Karpas-422 (cell line): ENCODE results near the gene PPIB. TPM values are rescaled to one million over a fixed set of nuclear protein-coding genes. Genes with fewer than 3 reads are reported as not detected.
A peak's percentile ranks its signal among the peaks of the same experiment; 100 is the strongest.

Source experiments
- DNase-seq: peaks from one replicate; pipeline ENCODE4 v3.0.0-alpha.2; 2015
- H2AFZ ChIP-seq: fragments of 200-600 bp; sonication (generic); 2 replicates; pipeline ENCODE4 v1.6.1; 2014; ENCODE audit warnings: antibody characterized with exemption, low read length, mixed read lengths
- H3K27ac ChIP-seq: fragments of 200-600 bp; sonication (generic); 2 replicates; pipeline ENCODE4 v1.5.1; 2014; ENCODE audit warnings: mild to moderate bottlenecking, low read length, moderate library complexity
- H3K27me3 ChIP-seq: fragments of 200-600 bp; sonication (generic); 2 replicates; pipeline ENCODE4 v1.6.1; 2014; ENCODE audit warnings: low read length, mixed read lengths
- H3K36me3 ChIP-seq: fragments of 200-600 bp; sonication (generic); 2 replicates; pipeline ENCODE4 v1.6.1; 2014; ENCODE audit warnings: low read length, mixed read lengths; ENCODE audit not compliant: insufficient read depth
- H3K4me1 ChIP-seq: fragments of 200-600 bp; sonication (generic); 2 replicates; pipeline ENCODE4 v1.6.1; 2014; ENCODE audit warnings: mild to moderate bottlenecking, low read length, mixed read lengths
- H3K4me2 ChIP-seq: fragments of 200-600 bp; sonication (generic); 2 replicates; pipeline ENCODE4 v1.6.1; 2014; ENCODE audit warnings: low read length, low read depth, mild to moderate bottlenecking; ENCODE audit not compliant: poor library complexity, severe bottlenecking
- H3K4me3 ChIP-seq: fragments of 200-600 bp; sonication (generic); 2 replicates; pipeline ENCODE4 v1.5.1; 2014; ENCODE audit warnings: mild to moderate bottlenecking, antibody characterized with exemption, low read length, mixed read lengths
- H3K79me2 ChIP-seq: fragments of 200-600 bp; sonication (generic); 2 replicates; pipeline ENCODE4 v1.6.1; 2014; ENCODE audit warnings: mild to moderate bottlenecking, low read length, mixed read lengths
- H3K9ac ChIP-seq: fragments of 200-600 bp; sonication (generic); 2 replicates; pipeline ENCODE4 v1.6.0; 2014; ENCODE audit warnings: low read length
- H3K9me2 ChIP-seq: fragments of 200-600 bp; sonication (generic), shearing (Covaris generic); replicated peaks from 2 replicates; pipeline ENCODE4 v1.6.0; 2014; ENCODE audit warnings: mild to moderate bottlenecking, low read length, moderate library complexity; ENCODE audit not compliant: insufficient read depth
- H3K9me3 ChIP-seq: fragments of 300-700, 200-600 bp; sonication (generic); 2 replicates; pipeline ENCODE4 v1.6.1; 2014; ENCODE audit warnings: low read length, mixed read lengths
- H4K20me1 ChIP-seq: fragments of 200-600 bp; sonication (generic); 2 replicates; pipeline ENCODE4 v1.6.1; 2014; ENCODE audit warnings: mild to moderate bottlenecking, antibody characterized with exemption, low read length, low read depth; ENCODE audit not compliant: insufficient read depth
- total RNA-seq: library from RNA; depleted of rRNA; stranded (reverse); fragments of >200 nt; shearing (Covaris generic); gene quantifications from 2 replicates; pipeline ENCODE4 v1.2.3, GENCODE V29; 2014; ENCODE audit warnings: low replicate concordance

The PPIB gene
- total RNA-seq, 1 experiment from 2014 or later: 165 TPM

DNA sequence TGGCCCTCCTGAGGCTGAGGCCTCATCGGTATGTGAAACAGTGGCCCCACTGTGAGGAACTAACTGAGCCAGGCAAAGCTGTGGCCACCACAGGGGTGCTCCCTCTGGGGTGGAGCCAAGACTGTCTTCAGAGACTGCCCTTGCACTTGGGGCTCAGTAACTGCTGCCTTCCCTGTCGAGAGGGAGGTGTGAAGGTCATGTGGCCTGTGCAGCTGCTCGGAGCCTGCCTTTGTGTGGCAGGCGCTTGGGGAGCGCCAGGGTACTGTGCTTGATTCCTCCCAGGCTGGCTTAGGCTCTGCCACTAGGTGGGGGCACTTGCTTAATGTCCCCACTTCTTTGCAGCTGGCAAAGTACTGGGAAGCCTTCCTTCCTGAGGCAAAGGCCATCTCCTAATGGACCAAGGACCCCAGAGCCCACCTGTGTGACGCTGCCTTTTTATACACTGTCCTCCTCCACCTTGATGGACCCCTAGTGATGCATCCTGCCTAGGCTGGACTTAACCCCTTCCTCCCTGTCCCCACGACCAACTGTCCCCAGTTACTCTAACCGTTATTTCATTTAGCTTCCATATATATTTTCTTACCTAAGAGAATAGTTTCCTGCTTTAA lies 25.5 kb downstream of the PPIB start:
- H3K27me3 ChIP-seq: no peaks in the 10 kb centered on the region
- H3K9me2 ChIP-seq: no peaks in the 10 kb centered on the region
- peak; percentile 60 for DNase-seq
- H3K9ac ChIP-seq: no peak overlapping the region
- peaks cover 6% of the 10 kb centered on the region for H3K4me1 ChIP-seq
- no peak overlapping the region for H3K4me2 ChIP-seq
- no peak overlapping the region; the same call in 1 of the 2 replicates for H3K27ac ChIP-seq
- no peak overlapping the region for H2AFZ ChIP-seq
- H3K79me2 ChIP-seq: no peaks in the 10 kb centered on the region
- H3K9me3 ChIP-seq: no peaks in the 10 kb centered on the region
- peaks cover 31% of the 10 kb centered on the region for H3K36me3 ChIP-seq
- no peak overlapping the region for H3K4me3 ChIP-seq
- 0 out of 2 replicates have a peak, but pooled peaks cover 5% of the 10 kb centered on the region for H4K20me1 ChIP-seq

GRCh38 chr15:64136347-64136746 lies 26.5 kb downstream of the PPIB start:
- no peaks in the 10 kb centered on the region for H3K27me3 ChIP-seq
- no peaks in the 10 kb centered on the region for H3K79me2 ChIP-seq
- H3K4me3 ChIP-seq: no peak overlapping the region
- H3K4me1 ChIP-seq: peaks cover 6% of the 10 kb centered on the region
- no peak overlapping the region for H3K4me2 ChIP-seq
- peaks cover 40% of the 10 kb centered on the region for H3K36me3 ChIP-seq
- no peak overlapping the region for H3K9ac ChIP-seq
- no peaks in the 10 kb centered on the region for H3K9me3 ChIP-seq
- no peak overlapping the region for H3K27ac ChIP-seq
- no peaks in the 10 kb centered on the region for H3K9me2 ChIP-seq
- DNase-seq: no peak
- H4K20me1 ChIP-seq: 0 out of 2 replicates have a peak, but pooled peaks cover 5% of the 10 kb centered on the region
- no peak overlapping the region for H2AFZ ChIP-seq

GRCh38 chr15:64134345-64134829 lies 28.4 kb downstream of the PPIB start:
- H3K79me2 ChIP-seq: no peaks in the 10 kb centered on the region; the same call in 1 of the 2 replicates

DNA sequence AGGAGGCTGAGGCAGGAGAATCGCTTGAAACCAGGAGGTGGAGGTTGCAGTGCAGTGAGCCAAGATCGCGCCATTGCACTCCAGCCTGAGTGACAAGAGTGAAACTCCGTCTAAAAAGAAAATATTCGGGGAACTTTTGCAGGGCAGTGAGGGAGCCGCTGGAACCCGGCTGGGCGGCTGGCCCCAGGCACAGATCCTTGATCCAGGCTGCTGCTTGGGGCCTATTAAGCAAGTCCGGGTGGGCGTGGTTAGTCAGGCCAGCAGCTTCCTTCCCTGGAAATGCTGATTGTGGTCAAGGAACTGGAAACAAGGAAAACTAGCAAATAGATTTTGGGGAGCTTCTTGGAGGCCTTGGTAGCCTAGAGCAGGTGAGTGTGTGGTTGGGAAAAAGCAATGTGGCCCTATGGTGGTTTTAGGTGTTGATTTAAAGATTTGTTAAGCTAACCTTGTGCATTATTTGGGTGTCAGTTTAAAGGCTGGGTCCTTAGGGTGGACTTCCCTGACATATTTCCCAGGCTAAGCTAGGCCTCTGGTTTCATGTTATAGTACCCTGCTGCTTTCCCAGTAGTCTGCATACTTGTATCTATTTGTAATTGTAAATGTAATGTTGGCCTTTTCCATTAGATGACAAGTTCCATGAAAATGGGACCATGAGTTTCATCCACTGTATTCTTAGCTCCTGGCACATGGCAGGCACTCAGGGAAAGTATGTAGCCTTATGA lies 29.0 kb downstream of the PPIB start:
- Histone ChIP-seq H3K36me3 (peaks cover 57% of the 10 kb centered on the region), H3K27me3 (no peaks in the 10 kb centered on the region), H3K9ac (no peak overlapping the region), H4K20me1 (0 out of 2 replicates have a peak, but pooled peaks cover 5% of the 10 kb centered on the region), H2AFZ (no peak overlapping the region), H3K4me3 (no peak overlapping the region), H3K79me2 (no peaks in the 10 kb centered on the region; the same call in 1 of the 2 replicates), H3K27ac (no peak overlapping the region), H3K4me1 (peaks cover 6% of the 10 kb centered on the region), H3K9me3 (no peaks in the 10 kb centered on the region), H3K9me2 (no peaks in the 10 kb centered on the region), H3K4me2 (no peak overlapping the region)
- DNase-seq: no peak

More at GRCh38 chr15:64134345-64134829, 28.4 kb downstream of the PPIB start:
- H3K9me2 ChIP-seq: no peaks in the 10 kb centered on the region
- H3K4me1 ChIP-seq: peaks cover 6% of the 10 kb centered on the region
- 0 out of 2 replicates have a peak, but pooled peaks cover 5% of the 10 kb centered on the region for H4K20me1 ChIP-seq
- peaks cover 54% of the 10 kb centered on the region for H3K36me3 ChIP-seq
- H3K9ac ChIP-seq: no peak overlapping the region
- no peak overlapping the region for H3K4me2 ChIP-seq
- no peaks in the 10 kb centered on the region for H3K27me3 ChIP-seq
- H3K27ac ChIP-seq: no peak overlapping the region
- H3K4me3 ChIP-seq: no peak overlapping the region
- H3K9me3 ChIP-seq: no peaks in the 10 kb centered on the region
- H2AFZ ChIP-seq: no peak overlapping the region
- DNase-seq: no peak

- 0 out of 2 replicates have a peak, but pooled peaks cover 5% of the 10 kb centered on the region for H4K20me1 ChIP-seq
- H3K79me2 ChIP-seq: no peaks in the 10 kb centered on the region; the same call in 1 of the 2 replicates
- H3K9me2 ChIP-seq: no peaks in the 10 kb centered on the region
- no peaks in the 10 kb centered on the region for H3K9me3 ChIP-seq
- H3K27me3 ChIP-seq: no peaks in the 10 kb centered on the region
- H3K27ac ChIP-seq: no peak overlapping the region
- H2AFZ ChIP-seq: no peak overlapping the region
- no peak overlapping the region for H3K4me3 ChIP-seq
- H3K4me1 ChIP-seq: peaks cover 6% of the 10 kb centered on the region
- no peak for DNase-seq
- no peak overlapping the region for H3K9ac ChIP-seq
- H3K36me3 ChIP-seq: peaks cover 56% of the 10 kb centered on the region
- no peak overlapping the region for H3K4me2 ChIP-seq
These were observed 30.6 kb downstream of the PPIB start for GRCh38 chr15:64132217-64132616.

- H3K9ac ChIP-seq: no peak overlapping the region
- no peak overlapping the region for H3K27ac ChIP-seq
- H4K20me1 ChIP-seq: 0 out of 2 replicates have a peak, but pooled peaks cover 5% of the 10 kb centered on the region
- H3K4me1 ChIP-seq: peaks cover under 1% of the 10 kb centered on the region; the same call in 1 of the 2 replicates
- DNase-seq: no peak
- no peaks in the 10 kb centered on the region for H3K27me3 ChIP-seq
- no peak overlapping the region for H3K4me2 ChIP-seq
- peaks cover 56% of the 10 kb centered on the region for H3K36me3 ChIP-seq
- H3K9me2 ChIP-seq: no peaks in the 10 kb centered on the region
- no peaks in the 10 kb centered on the region for H3K9me3 ChIP-seq
- H2AFZ ChIP-seq: no peak overlapping the region
- H3K79me2 ChIP-seq: no peaks in the 10 kb centered on the region; the same call in 1 of the 2 replicates
- H3K4me3 ChIP-seq: no peak overlapping the region
These were observed 31.3 kb downstream of the PPIB start for GRCh38 chr15:64131547-64131946.

GRCh38 chr15:64130159-64130558 lies 32.7 kb downstream of the PPIB start:
- 0 out of 2 replicates have a peak, but pooled peaks cover 5% of the 10 kb centered on the region for H4K20me1 ChIP-seq
- no peaks in the 10 kb centered on the region; the same call in 1 of the 2 replicates for H3K79me2 ChIP-seq
- H3K9me3 ChIP-seq: no peaks in the 10 kb centered on the region
- H3K27ac ChIP-seq: no peak overlapping the region
- H3K36me3 ChIP-seq: peaks cover 48% of the 10 kb centered on the region
- H3K4me3 ChIP-seq: no peak overlapping the region
- no peak for DNase-seq
- H3K4me2 ChIP-seq: no peak overlapping the region
- no peak overlapping the region for H2AFZ ChIP-seq
- H3K4me1 ChIP-seq: no peaks in the 10 kb centered on the region
- H3K9me2 ChIP-seq: no peaks in the 10 kb centered on the region
- H3K9ac ChIP-seq: no peak overlapping the region
- no peaks in the 10 kb centered on the region for H3K27me3 ChIP-seq
